ENCODE measurements around the gene HES2. TPM values are rescaled to one million over a fixed set of nuclear protein-coding genes. Genes with fewer than 3 reads are reported as not detected.
A peak's percentile ranks its signal among the peaks of the same experiment; 100 is the strongest.
"Not testable (repeated sequence)": the region's sequence is repeated elsewhere in the genome, so short reads cannot be mapped to it uniquely, and the experiment has no call there.

HES2 gene
- total and polyA plus RNA-seq, 8 donors: 18.4 to 231 TPM; not detected in 6

- H3K4me1 ChIP-seq: peaks cover 5 to 6% (median 5%) of the 10 kb centered on the region in 4 donors
- no peak overlapping the region for H3K27ac ChIP-seq
- H3K9me3 ChIP-seq: no peaks in the 10 kb centered on the region
- H3K36me3 ChIP-seq: no peaks in the 10 kb centered on the region
- DNase-seq: no peak
- intact Hi-C loops (cut with DNase I; ENCODE audit: low total_unique reads): no loop called here
- no peak for TF ChIP-seq EP300 (IDR thresholded peaks at IDR 0.05)
- TF ChIP-seq CTCF (IDR thresholded peaks at IDR 0.05): no peak
- no peak for TF ChIP-seq POLR2A (IDR thresholded peaks at IDR 0.05)
- no peak for TF ChIP-seq POLR2AphosphoS5 (IDR thresholded peaks at IDR 0.05)
- 61 to 70% (median 65%) methylated on average over 10 of the region's 10 CpGs for WGBS, 5 donors
- peaks cover 0 to 11% (median 0%) of the 10 kb centered on the region in 3 donors for H3K27me3 ChIP-seq
- H3K4me3 ChIP-seq: no peak overlapping the region
Measured at GRCh38 chr1:6397844-6398441, 21.8 kb downstream of the HES2 start.

DNA sequence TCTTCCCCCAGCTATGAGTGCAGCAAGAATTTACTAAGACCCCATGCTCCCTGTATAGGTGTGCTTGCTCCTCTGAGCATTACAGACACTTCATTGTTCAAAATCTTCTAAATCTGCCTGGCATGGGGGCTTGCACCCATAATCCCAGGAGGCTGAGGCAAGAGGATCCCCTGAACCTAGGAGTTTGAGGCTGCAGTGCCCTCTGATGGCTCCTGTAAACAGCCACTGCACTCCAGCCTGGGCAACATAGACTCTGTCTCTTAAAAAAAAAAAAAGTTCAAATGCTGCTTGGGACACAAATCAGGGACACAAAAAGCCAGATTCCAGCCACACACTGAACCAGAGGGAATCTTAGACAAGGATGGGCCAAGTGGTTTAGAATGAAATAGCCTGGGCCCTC lies 22.7 kb downstream of the HES2 start:
- Histone ChIP-seq H3K27ac (no peak overlapping the region), H3K4me1 (peaks cover 14 to 15% (median 14%) of the 10 kb centered on the region in 4 donors), H3K4me3 (no peak overlapping the region), H3K9me3 (no peaks in the 10 kb centered on the region), H3K27me3 (peaks cover 0 to 4% (median 0%) of the 10 kb centered on the region in 3 donors), H3K36me3 (no peaks in the 10 kb centered on the region)
- intact Hi-C loops (cut with DNase I; ENCODE audit: low total_unique reads): no loop called here
- TF ChIP-seq EP300 (IDR thresholded peaks at IDR 0.05) (no peak), POLR2AphosphoS5 (IDR thresholded peaks at IDR 0.05) (no peak), POLR2A (IDR thresholded peaks at IDR 0.05) (no peak), CTCF (IDR thresholded peaks at IDR 0.05) (no peak)
- DNase-seq: no peak

- H3K27ac ChIP-seq; H3K36me3 ChIP-seq; H3K9me3 ChIP-seq; DNase-seq; H3K4me3 ChIP-seq; H3K27me3 ChIP-seq; intact Hi-C loops (cut with DNase I; ENCODE audit: low total_unique reads): not testable (repeated sequence)
- WGBS, 5 donors: 93 to 100% (median 96%) methylated on average over 14 to 34 of the region's 34 CpGs
- peaks cover 14 to 20% (median 17%) of the 10 kb centered on the region in 4 donors for H3K4me1 ChIP-seq
Measured at GRCh38 chr1:6395781-6396244, 23.9 kb downstream of the HES2 start.

DNA sequence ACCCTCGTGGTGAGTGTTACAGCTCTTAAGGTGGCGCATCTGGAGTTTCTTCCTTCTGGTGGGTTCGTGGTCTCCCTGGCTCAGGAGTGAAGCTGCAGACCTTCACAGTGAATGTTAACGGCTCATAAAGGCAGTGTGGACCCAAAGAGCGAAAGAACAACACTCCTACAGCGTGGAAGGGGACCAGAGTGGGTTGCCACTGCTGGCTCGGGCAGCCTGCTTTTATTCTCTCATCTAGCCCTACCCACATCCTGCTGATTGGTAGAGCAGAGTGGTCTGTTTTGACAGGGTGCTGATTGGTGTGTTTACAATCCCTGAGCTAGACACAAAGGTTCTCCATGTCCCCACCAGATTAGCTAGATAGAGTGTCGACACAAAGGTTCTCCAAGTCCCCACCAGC lies 24.6 kb downstream of the HES2 start:
- H3K9me3 ChIP-seq; intact Hi-C loops (cut with DNase I; ENCODE audit: low total_unique reads); H3K4me3 ChIP-seq; H3K36me3 ChIP-seq; H3K27me3 ChIP-seq; DNase-seq; H3K27ac ChIP-seq: not testable (repeated sequence)
- peaks cover 14 to 20% (median 17%) of the 10 kb centered on the region in 4 donors for H3K4me1 ChIP-seq
- 79 to 93% (median 91%) methylated on average over 7 to 8 of the region's 8 CpGs for WGBS, 5 donors

GRCh38 chr1:6393400-6394187 lies 26.1 kb downstream of the HES2 start, which contains the start of gene ACOT7:
Gene ACOT7, minus strand, starts transcription at chr1:6393767. Its CDS starts 368 bp downstream, at chr1:6393399.
- H3K27ac ChIP-seq: peak within 1 kb of the TSS; percentile 93 to 100 (median 99)
- TF ChIP-seq CTCF (IDR thresholded peaks at IDR 0.05) (peak in 2 of 7 experiments; percentile 12 to 37), EP300 (IDR thresholded peaks at IDR 0.05) (no peak), POLR2AphosphoS5 (IDR thresholded peaks at IDR 0.05) (peak; percentile 21 to 48 (median 35))
- no peaks in the 10 kb centered on the region for H3K27me3 ChIP-seq
- no peaks in the 10 kb centered on the region for H3K36me3 ChIP-seq
- 0 to 1% (median 1%) methylated on average over 42 to 87 of the region's 87 CpGs for WGBS, 5 donors
- intact Hi-C loops (cut with DNase I; ENCODE audit: low total_unique reads): no loop called here
- peaks cover 14 to 20% (median 17%) of the 10 kb centered on the region in 4 donors for H3K4me1 ChIP-seq
- no peaks in the 10 kb centered on the region for H3K9me3 ChIP-seq
- peak within 1 kb of the TSS; percentile 59 to 72 (median 64) for H3K4me3 ChIP-seq
- DNase-seq: peak; percentile 90 to 97

Data from stomach (tissue), 9 donors.